ENCODE results near the gene AICDA.
"Not testable (repeated sequence)": the region's sequence is repeated elsewhere in the genome, so short reads cannot be mapped to it uniquely, and the experiment has no call there.

The AICDA gene

DNA sequence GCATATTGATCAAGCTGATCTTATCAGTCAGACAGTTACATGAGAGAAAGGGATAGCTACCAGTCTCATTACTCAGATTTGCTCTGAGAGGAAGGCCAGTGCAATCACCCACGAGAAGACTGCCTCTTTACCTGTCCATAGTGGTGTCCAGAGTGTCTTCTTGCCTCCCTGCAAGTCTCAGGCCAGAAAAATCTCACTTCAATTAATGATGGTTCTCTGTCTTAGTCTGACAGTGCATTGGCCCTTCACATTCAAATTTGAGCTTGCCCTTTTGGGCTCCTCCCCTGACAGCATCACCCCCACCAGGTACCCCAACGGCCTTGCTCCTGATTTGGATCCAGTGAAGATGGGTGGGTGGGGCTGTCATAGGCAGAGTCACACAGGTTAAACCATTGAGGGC lies at the start of gene AICDA:
Gene AICDA, minus strand, starts transcription at position 231 of the 400 bp plus-strand sequence. Its CDS starts 92 bp downstream, at position 139.
- DNase-seq: no peak

DNA sequence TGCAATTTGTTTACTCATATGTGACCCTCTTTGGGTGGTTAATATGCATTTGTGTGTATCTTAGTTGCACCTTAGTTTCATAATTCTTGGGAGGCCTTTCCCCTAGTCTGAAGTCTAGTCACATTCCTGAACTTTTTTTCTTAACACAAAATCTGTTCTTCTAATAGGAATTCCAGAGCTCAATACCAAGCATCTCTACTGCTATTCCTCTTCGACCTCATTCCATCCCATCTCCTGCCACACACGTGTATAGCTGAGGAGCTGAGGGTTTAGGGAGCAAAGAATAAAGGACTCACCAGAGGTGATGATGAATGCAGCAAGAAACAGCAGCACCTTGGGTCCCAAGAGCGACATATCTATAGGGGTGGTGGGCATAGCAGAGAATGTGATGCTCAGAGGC lies 49.1 kb upstream of the AICDA start:
- no peak for DNase-seq

DNA sequence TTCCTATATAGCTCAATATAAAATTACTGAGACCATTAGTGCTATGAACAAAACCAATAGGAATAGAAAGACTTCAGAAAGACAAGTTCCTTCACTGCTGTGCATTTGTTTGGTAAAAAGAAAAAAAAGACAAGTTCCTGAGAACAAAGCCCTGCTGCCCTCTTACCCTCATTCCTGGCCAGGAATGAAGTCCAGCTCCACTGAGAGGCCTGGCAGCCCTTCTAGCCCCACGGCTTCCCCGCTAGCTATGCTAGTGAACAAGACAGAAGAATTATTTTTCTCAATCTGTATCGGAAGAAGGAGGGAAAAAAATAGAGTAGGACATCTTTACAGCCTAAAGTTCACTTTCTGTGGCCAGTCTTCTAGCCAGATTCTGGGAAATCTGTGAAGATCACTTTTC lies 48.4 kb upstream of the AICDA start:
- no peak for DNase-seq

DNA sequence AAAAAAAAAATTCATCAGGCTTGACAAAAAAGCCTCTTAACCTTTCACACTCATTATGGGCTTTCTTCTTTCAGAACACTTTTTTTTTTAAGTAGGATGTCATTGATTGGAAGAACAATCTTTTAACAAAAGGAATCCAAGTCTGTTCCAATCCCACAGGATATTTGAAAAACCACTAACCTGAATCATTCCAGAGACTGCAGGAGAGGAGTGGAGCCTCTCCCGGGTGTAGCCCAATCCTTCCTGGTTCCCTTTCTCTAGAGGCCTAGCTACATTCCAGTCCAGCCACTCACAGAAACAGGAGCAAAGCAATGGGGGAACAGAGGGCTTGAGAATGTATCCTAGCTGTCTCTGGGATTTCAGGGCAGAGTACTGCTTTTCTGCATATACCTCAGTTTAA lies 45.7 kb upstream of the AICDA start:
- DNase-seq: no peak

DNA sequence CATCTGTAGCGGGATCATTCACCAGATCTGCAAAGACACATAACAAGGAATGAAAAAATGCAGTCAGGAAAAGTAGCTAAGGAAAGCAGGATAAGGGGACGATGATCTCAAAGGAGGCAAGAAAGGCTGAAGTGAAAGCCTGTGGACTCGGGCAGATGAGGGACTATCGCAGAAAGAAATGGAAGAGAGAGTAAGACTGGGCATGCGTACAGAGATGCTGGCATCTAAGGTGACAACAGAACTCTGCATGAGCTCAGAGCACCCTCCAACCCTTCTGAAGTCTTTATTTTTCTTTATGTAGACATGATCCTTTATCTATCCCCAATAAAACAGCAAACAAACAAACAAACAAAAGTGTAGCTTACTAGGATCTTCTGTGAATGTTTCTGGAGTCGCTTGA lies 42.8 kb upstream of the AICDA start:
- no peak for DNase-seq

DNA sequence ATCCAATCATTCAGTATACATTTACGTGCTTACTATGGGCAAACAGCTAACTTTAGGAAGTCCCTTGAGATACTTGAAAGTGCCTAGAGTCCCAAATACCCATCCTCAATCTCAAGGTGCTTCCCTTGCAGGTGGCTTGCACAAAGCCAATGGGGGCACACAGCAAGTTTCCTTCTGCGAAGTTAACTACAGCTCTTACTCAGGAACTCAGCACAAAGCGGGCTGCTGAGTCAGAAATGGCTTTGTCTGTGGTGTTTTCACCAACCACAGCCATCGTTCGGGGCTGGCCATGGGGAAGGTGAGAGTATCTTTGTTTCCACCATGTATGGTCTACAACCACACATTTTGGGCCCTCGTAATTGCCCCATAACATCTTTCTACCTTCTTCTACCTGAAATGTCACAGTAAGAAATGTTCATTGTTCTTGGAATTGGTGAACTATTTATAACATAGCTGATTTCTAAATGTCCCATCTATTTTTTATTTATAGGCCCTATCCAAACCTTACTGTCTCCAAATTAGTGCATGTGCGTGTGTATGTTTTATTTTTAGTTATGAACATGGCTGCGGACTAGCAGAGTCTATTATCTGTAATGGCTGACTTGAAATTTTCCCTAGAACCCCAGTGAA lies 36.0 kb upstream of the AICDA start:
- no peak for DNase-seq

DNA sequence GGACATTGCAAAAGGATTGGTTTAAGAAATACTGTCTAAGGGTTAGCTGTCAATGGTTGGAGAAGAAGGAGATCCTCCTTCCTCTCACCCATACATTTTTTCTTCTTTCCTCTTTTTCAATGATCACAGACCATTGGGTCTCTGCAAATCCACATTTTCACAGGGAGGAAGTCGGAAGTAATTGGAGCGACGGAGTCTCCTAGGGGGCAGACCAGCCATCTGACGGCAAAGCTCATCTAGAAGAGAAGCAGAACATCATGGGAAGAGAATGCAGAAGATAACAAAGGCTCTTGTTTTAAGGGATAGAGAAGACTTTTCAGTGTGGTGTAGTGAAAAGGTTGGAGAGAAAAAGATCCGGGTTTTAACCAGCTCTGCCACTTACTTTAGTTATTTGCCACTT lies 35.3 kb upstream of the AICDA start:
- DNase-seq: no peak

DNA sequence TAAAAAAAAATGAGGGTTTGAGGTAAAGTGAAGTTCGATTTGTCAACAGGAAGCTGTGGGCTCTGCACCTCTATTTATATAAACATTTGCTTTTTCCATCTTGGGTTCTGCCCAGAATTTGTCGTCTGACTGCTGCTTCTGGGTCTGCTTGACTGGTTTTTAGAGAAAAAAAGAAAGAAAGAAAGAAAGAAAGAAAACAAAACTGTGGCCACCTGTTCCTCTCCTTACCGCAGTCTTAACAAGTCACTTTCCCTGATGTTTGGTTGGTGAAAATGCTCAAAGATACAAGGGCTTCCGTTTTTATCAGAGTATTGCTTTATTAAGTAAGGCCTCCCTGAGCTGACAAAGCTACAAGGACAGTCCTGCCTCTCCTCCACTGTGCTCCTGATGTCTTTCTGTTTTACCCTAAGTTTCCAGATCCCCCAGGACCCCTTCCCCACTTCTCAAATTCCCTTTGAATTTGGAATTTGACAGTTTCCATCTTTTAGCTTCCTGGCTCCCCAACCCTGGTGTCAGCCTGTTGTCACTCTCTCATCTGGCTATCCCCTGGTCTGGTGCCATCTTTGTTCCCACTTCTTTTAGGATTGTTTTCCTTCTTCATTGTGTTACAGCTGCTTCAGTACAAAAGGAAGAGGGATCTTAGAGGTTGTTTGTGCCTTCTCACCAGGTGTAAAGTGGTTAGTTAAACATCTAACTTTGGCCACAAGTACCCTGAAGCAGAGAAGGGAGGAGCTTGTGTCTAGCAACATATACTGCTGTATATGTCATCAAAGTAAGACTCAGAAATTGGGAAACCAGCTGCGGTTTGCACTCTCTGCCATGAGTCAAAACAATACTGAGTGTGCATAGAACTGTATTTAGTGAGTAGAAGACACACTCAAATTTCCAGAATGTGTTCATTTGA lies 31.9 kb upstream of the AICDA start:
- DNase-seq: no peak

DNA sequence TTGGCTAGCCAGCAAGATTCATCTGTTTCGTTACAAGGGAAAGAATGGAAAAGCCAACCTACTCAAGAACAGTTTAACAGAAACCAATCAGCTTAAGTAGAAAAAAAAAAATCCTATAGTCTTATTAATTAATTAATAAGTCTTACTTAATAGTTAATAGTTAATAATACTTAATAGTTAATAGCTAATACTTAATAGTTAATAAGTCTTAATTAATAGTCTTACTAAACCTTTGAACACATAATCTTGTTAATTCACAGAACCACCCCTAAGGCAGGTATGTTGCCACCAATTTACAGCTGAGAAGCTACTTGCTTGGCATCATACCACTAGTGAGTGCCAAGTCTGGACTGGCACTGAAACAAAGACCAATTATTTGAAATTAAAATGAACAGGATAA lies 30.1 kb upstream of the AICDA start:
- DNase-seq: no peak

DNA sequence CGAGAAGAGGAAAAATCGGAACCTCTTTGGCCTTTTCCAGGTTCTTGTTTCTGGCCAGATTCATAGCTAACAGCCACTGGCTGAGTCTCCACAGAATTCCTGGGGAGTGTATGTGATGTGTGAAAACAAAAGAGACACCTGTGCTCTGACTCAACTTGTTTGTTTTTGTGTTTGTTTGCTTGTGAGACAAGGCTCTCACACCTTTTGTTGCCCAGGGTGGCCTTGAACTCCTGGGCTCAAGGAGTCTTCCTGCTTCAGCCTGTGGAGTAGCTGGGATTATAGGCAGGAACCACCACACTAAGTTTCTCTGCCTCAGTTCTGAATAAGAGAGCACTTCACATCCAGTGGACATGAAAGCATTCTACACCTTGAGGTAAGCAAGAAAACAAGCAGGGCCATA lies 27.3 kb upstream of the AICDA start:
- DNase-seq: no peak

DNA sequence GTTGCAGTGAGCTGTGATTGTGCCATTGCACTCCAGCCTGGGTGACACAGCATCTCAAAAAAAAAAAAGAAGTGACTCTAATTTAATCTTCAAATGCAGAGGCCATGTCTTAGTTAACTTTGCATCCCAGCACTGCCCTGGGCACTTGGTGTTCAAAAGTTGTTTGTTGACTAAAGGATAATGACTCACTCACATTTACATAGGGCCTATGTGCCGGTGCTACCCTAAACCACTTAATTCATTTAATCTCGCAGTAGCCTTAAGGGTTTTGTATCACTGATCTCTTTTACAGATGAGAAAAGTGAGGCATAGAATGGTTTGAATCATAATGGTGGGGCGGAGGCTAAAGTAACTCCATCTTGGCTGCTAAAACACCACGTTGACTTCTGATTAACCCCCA lies 26.3 kb upstream of the AICDA start:
- DNase-seq: no peak

DNA sequence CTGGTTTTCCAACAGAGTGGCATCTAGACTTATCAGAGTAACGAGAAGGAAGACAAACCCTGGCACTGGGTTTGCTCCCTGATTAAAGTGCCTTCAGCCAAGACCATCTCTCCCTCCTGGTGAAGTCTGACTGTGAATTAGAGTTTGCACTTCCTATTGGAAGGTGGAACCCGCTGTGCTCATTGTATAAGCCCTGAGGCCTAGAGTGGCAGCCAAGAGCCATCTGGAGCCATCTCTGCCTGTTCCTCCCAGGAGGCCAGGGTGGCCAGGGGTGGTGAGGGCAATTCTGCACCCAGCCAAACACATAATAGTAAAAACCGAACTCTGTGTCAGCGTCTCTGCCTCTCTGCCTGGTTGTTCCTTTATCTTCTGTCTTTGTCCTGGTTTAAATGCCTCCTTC lies 25.0 kb upstream of the AICDA start:
- DNase-seq: no peak

DNA sequence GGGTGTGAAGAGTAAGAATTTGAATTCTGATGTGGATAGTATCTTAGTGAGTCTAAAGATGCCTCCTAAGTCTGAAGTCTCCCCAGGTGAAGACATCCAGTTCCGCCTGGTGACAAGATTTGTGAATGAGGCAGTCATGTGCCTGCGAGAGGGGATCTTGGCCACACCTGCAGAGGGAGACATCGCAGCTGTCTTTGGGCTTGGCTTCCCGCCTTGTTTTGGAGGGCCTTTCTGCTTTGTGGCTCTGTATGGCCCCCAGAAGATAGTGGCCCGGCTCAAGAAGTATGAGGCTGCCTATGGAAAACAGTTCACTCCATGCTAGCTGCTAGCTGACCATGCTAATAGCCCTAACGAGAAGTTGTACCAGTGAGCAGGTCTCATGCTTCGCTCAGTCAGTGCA lies 24.6 kb upstream of the AICDA start:
- DNase-seq: no peak

DNA sequence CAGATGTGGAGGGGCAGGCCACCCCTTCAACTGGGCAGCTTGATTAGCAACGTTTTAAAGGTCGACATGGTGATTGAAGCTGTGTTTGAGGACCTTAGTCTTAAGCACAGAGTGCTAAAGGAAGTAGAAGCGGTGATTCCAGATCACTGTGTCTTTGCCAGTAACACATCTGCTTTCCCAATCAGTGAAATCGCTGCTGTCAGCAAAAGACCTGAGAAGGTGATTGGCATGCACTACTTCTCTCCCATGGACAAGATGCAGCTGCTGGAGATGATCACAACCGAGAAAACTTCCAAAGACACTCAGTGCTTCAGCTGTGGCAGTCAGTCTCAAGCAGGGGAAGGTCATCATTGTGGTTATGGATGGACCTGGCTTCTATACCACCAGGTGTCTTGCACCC lies 23.9 kb upstream of the AICDA start:
- DNase-seq: no peak

DNA sequence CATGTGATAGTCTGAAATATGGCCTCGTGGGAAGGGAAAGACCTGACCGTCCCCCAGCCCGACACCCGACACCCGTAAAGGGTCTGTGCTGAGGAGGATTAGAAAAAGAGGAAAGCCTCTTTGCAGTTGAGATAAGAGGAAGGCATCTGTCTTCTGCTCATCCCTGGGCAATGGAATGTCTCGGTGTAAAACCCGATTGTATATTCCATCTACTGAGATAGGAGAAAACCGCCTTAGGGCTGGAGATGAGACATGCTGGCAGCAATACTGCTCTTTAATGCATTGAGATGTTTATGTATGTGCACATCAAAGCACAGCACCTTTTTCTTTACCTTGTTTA lies 23.3 kb upstream of the AICDA start:
- DNase-seq: not testable (repeated sequence)

DNA sequence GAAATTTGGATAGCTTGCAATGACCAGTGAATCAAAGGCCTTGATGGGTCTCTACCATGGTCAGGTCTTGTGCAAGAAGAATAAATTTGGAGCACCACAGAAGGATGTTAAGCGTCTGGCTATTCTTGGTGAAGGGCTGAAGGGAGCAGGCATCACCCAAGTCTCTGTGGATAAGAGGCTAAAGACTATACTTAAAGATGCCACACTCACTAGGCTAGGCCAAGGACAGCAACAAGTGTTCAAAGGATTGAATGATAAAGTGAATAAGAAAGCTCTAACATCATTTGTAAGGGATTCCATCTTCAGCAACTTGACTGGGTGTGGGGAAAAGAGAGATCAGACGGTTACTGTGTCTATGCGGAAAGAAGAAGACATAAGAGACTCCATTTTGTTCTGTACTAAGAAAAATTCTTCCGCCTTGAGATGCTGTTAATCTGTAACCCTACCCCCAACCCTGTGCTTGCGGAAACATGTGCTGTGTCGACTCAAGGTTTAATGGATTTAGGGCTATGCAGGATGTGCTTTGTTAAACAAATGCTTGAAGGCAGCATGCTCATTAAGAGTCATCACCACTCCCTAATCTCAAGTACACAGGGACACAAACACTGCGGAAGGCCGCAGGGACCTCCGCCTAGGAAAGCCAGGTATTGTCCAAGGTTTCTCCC lies 22.8 kb upstream of the AICDA start:
- not testable (repeated sequence) for DNase-seq

DNA sequence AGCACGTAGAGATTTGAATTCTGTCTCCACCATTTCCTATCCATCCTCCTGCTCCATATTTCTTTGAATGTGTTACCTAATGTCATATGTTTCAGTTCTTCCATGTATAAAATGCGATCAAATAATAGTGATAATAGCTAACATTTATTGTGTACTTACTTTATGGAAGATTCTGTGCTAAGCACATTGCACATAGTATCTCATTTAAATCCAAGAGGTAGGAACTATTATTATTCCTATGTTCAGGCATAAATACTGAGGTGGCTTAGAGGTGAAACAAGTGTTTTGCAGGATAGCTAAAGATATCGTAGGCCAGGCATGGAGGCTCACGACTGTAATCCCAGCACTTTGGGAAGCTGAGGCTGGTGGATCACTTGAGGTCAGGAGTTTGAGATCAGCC lies 17.5 kb upstream of the AICDA start:
- no peak for DNase-seq

DNA sequence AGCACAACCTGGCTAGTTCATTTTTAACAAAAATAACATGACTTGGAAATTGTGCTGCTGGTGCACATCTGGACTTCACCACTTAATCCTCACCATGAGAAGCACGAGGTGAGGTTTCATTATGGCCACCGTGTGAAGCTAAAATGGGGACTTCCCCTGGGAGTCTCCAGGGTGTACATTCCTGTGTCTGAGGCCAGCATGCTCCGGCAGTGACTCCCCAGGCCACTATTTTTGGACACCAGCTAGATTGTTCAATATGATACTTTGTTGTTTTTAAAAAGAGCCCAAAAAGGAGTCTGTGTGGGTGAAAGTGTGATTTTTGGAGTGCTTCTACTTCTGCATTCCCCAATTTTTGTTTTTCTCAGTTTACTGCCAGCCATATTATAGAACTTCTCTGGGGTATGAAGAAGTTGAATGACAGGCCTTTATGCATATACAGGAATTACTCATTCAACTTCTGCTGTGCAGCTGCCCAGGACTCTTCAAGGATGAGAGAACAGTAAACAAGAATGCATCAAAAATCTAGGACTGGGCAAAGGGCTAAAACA lies 16.9 kb upstream of the AICDA start:
- no peak for DNase-seq

DNA sequence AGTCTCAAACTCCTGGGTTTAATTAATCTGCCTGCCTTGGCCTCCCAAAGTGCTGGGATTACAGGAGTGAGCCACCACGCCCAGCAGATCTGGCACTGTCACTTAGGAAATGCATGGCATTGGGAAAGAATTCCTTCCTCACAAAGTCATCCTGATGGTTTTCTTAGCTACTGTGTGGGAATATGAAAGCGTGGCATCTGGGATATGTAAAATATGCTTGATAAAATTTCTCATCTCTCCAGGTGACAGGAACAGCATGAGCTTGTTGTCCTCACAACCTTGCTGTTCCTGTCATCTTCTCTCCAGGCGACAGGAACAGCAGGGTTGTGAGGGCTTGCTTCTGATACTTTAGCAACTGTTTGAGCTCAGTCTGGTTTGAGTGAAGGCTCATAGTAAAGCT lies 16.1 kb upstream of the AICDA start:
- no peak for DNase-seq

DNA sequence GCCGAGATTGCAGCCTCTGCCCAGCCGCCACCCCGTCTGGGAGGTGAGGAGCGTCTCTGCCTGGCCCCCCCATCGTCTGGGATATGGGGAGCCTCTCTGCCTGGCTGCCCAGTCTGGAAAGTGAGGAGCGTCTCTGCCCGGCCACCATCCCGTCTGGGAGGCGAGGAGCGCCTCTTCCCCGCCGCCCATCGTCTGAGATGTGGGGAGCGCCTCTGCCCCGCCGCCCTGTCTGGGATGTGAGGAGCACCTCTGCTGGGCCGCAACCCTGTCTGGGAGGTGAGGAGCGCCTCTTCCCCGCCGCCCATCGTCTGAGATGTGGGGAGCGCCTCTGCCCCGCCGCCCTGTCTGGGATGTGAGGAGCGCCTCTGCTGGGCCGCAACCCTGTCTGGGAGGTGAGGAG lies 12.1 kb upstream of the AICDA start:
- DNase-seq: not testable (repeated sequence)

DNA sequence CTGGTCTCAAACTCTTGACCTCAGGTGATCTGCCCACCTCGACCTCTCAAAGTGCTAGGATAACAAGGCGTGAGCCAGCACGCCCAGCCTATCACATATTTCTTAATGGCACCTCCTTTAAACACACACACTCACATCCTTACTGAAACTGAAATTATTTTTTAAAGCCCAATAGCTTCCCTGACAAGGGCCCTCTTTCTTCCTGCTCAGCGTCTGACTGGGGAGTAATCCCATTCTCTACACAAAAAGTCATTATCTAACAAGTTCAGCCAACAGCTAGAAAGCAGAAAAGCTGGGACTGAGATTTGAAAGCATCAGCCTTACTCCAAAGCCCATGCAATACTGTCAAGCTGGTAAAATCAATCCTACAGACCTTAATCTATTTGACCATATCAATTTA lies 10.0 kb upstream of the AICDA start:
- no peak for DNase-seq

DNA sequence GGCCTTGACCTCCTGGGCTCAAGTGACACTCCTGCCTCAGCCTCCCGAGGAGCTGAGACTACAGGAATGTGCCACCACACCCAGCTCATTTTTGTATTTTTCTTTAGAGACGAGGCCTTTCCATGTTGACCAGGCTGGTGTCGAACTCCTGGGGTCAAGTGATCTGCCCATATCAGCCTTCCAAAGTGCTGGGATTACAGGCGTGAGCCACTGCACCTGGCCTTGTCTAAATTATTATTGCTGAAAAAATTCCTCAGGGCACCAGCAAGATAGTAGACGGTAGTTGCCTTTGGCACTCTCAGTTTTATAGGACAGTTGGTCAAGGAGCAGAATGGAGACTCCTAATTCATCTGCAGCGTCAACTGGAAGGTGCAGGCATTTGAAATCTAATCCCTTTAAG lies 2.5 kb upstream of the AICDA start:
- no peak for DNase-seq

DNA sequence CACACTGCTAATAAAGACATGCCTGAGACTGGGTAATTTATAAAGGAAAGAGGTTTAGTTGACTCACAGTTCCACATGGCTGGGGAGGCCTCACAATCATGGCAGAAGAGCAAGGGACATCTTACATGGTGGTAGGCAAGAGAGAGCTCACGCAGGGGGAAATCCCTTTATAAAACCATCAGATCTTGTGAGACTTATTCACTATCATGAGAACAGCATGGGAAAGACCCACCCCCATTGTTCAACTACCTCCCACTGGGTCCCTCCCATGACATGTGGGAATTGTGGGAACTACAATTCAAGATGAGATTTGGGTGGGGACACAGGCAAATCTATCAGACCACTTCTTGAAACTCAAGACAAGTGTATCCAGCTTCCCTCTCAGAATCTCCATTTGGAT lies 1.2 kb upstream of the AICDA start:
- not testable (repeated sequence) for DNase-seq

DNA sequence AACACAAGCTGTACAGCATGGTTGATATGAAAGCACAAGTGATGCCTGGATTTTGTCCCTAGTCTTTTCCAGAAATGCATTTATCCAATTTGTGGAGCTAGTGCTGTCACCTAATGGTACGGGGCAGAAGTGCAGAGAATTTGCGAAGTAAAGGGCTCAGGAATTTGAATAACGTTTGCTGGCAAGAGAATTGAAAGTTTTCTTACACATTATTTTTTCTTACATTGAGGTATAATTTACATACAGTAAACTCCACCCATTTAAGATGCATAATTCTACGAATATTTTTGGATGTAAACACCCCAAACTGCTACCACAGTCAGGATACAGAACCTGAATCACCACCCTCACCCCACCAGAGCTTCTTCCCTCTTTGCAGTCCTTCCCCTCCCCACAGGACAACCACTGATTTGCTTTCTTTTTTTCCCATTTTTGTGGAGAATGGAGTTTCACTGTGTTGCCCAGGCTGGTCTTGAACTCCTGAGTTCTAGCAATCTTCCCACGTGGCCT lies 3.5 kb downstream of the AICDA start:
- peak; percentile 1 for DNase-seq
